BJ (cell line): ENCODE data around the gene GPR78. TPM values are rescaled to one million over a fixed set of nuclear protein-coding genes. Genes with fewer than 3 reads are reported as not detected.

Source experiments
- CTCF ChIA-PET: fragments of 350-600 bp; formaldehyde crosslinking; extraction: SDS; loops from one replicate; lab custom pipeline; 2021; ENCODE audit warnings: antibody characterized with exemption, inconsistent platforms; lab: Yijun Ruan, JAX
- POLR2A ChIA-PET: fragments of 300-600 bp; sonication (Branson Sonifier 250); formaldehyde crosslinking; extraction: SDS; loops from one replicate; lab custom pipeline; 2021; ENCODE audit warnings: antibody characterized with exemption; lab: Charles Lee
- DNase-seq: peaks from one replicate; pipeline ENCODE4 v3.0.0-alpha.2; 2011; ENCODE audit warnings: low read depth
- H3K27me3 ChIP-seq: 2 replicates; pipeline ENCODE4 v1.6.0; 2011; ENCODE audit warnings: low read length; ENCODE audit not compliant: control insufficient read depth, insufficient read depth
- H3K36me3 ChIP-seq: 2 replicates; pipeline ENCODE4 v1.5.1; 2011; ENCODE audit warnings: low read length; ENCODE audit not compliant: control insufficient read depth, insufficient read depth
- H3K4me3 ChIP-seq: 2 replicates; pipeline ENCODE4 v1.5.1; 2011; ENCODE audit warnings: low read depth, mild to moderate bottlenecking, control low read depth, low read length
- CTCF ChIP-seq: IDR thresholded peaks from 2 replicates; pipeline ENCODE4 v1.5.1; 2011; ENCODE audit warnings: low read depth, mild to moderate bottlenecking, control low read depth, inconsistent platforms, low read length, moderate library complexity; ENCODE audit not compliant: insufficient read depth
- polyA minus RNA-seq: library from RNA; depleted of rRNA, polyadenylated mRNA; stranded (reverse); fragments of >200 nt; gene quantifications from 2 replicates; pipeline ENCODE4 v1.2.3, GENCODE V29; 2011; rRNA and poly(A)+ RNA removed
- polyA plus RNA-seq: library from polyadenylated mRNA; depleted of rRNA; stranded (reverse); fragments of >200 nt; gene quantifications from 2 replicates; pipeline ENCODE4 v1.2.3, GENCODE V29; 2011; rRNA removed

Gene GPR78
- polyA plus RNA-seq: 0.43 and 0.82 TPM in 2 replicates
- 0.93 and 1.4 TPM in 2 replicates for polyA minus RNA-seq

GRCh38 chr4:8580321-8581093 lies at the start of gene GPR78:
Gene GPR78, plus strand, starts transcription at chr4:8580392. Its CDS starts 591 bp downstream, at chr4:8580983.
- Histone ChIP-seq H3K36me3 (no peaks in the 10 kb centered on the region), H3K4me3 (no peak within 1 kb of the TSS), H3K27me3 (peaks cover 32% of the 10 kb centered on the region)
- POLR2A ChIA-PET: no interaction called here
- no peak for TF ChIP-seq CTCF
- DNase-seq: no peak
- CTCF ChIA-PET: no interaction called here

- POLR2A ChIA-PET: no interaction called here
- CTCF ChIA-PET: no interaction called here
Measured at GRCh38 chr4:8532245-8532781, 47.9 kb upstream of the GPR78 start.

GRCh38 chr4:8533274-8533865 lies 46.8 kb upstream of the GPR78 start:
- no peak for TF ChIP-seq CTCF
- CTCF ChIA-PET: interaction anchor here (0.6 kb wide), 1 partner anchor 1490 kb away, joined by 3 read pairs; no protein-coding TSS in a partner anchor
- Histone ChIP-seq H3K4me3 (no peak overlapping the region), H3K27me3 (no peaks in the 10 kb centered on the region), H3K36me3 (no peaks in the 10 kb centered on the region)
- POLR2A ChIA-PET: no interaction called here
- DNase-seq: no peak

More at GRCh38 chr4:8532245-8532781, 47.9 kb upstream of the GPR78 start:
- H3K4me3 ChIP-seq: no peak overlapping the region
- H3K36me3 ChIP-seq: no peaks in the 10 kb centered on the region
- TF ChIP-seq CTCF: no peak
- no peak for DNase-seq
- no peaks in the 10 kb centered on the region for H3K27me3 ChIP-seq

DNA sequence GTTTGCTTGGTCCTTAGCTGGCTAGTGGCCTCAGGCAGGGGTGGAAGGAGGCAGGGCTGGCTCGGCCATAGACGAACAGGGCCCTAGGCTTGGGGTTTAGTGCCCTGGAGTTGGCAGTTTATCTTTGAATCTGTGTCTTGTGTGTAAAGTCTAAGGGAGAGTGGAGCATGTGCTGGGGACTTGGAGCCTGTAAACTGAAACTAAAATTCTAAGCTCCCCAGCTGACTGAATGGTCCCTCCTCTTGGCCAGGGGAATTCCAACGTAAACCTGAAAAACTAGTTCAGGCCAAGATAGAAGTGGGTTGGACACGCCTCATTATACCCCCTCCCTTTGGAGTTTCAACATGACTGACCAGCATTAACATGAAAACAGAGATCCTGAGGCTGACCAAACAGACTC lies 46.1 kb upstream of the GPR78 start:
- H3K36me3 ChIP-seq: no peaks in the 10 kb centered on the region
- CTCF ChIA-PET: no interaction called here
- TF ChIP-seq CTCF: no peak
- POLR2A ChIA-PET: no interaction called here
- no peak overlapping the region for H3K4me3 ChIP-seq
- no peak for DNase-seq
- no peaks in the 10 kb centered on the region for H3K27me3 ChIP-seq

GRCh38 chr4:8534611-8535010 lies 45.6 kb upstream of the GPR78 start:
- H3K4me3 ChIP-seq: no peak overlapping the region
- H3K36me3 ChIP-seq: no peaks in the 10 kb centered on the region
- TF ChIP-seq CTCF: no peak
- DNase-seq: no peak
- POLR2A ChIA-PET: no interaction called here
- CTCF ChIA-PET: interaction anchor here (1.2 kb wide), 1 partner anchor 58 kb away, joined by 3 read pairs; the partner anchor contains the start of gene CPZ
- no peaks in the 10 kb centered on the region for H3K27me3 ChIP-seq
